ENCODE measurements around the gene ARHGAP15. TPM values are rescaled to one million over a fixed set of nuclear protein-coding genes. Genes with fewer than 3 reads are reported as not detected.

ARHGAP15 gene
- total RNA-seq, 2 experiments from 2014 or later = 71.3 to 72.8 TPM

GRCh38 chr2:143336719-143337210 lies 207.5 kb downstream of the ARHGAP15 start:
- intact Hi-C loops (cut with micrococcal nuclease) = no loop called here
- Mint-ChIP-seq H3K4me1 (ENCODE audit: low read depth) (peaks cover 38% of the 10 kb centered on the region), H3K27ac (no peak overlapping the region), H3K36me3 (ENCODE audit: low read depth) (peaks cover 15% of the 10 kb centered on the region), H3K27me3 (no peaks in the 10 kb centered on the region), H3K9me3 (no peaks in the 10 kb centered on the region), H3K4me3 (no peak overlapping the region)
- ATAC-seq (no peak), DNase-seq (no peak)
- TF ChIP-seq CTCF (IDR thresholded peaks at IDR 0.05) = no peak
- ChIA-PET POLR2A (no interaction called here), CTCF (interaction anchor here (0.7 to 1.3 kb wide), 4 partner anchors 10 to 302 kb away, joined by 3 read pairs; no protein-coding TSS in a partner anchor)

DNA sequence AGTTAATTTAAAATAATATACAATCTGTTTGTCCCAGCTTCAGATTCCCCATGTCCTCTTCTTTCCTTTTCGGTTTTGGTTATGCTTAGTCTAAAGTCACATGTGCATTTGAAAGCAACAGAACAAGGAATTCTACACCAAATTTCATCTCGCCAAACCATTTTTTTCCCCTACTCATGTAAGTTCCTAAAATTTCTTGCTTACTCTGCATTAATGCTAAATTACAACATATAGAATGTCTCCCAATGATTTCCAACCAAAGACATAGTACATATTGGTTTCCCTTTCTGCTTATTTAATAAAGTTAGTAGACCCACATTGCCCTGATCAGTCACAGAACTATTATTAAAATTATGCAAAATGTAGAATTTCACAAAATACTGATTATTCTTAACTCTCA lies 212.3 kb downstream of the ARHGAP15 start:
- Mint-ChIP-seq H3K27ac (no peak overlapping the region), H3K4me3 (no peak overlapping the region), H3K36me3 (ENCODE audit: low read depth) (peaks cover 7% of the 10 kb centered on the region), H3K9me3 (no peaks in the 10 kb centered on the region), H3K4me1 (ENCODE audit: low read depth) (peaks cover 38% of the 10 kb centered on the region), H3K27me3 (no peaks in the 10 kb centered on the region)
- POLR2A ChIA-PET = interaction anchor here (0.6 kb wide), 1 partner anchor 50 kb away, joined by 3 read pairs; no protein-coding TSS in a partner anchor
- no peak for ATAC-seq
- TF ChIP-seq CTCF (IDR thresholded peaks at IDR 0.05) = no peak
- intact Hi-C loops (cut with micrococcal nuclease) = no loop called here
- CTCF ChIA-PET = interaction anchor here (1.3 kb wide), 2 partner anchors 11 to 12 kb away, joined by 3 read pairs; no protein-coding TSS in a partner anchor
- no peak for DNase-seq

DNA sequence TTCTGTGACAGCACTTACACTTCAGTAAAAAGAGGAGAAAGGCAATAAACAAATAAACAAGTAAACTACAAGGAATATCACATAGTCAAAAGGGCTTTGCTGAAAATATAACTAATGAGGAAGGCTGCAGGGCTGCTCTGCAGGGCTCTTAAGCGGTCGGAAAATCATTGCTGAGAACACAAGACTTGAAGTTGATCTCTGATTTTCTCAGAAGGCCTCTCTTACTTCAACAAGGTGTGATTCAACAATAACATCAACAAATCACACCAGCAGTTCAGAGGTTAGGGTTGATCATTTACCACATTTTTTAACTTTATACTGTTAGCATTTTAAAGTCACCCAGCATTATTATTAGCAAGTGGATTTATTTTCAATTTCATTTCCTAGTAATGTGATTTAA lies 215.6 kb downstream of the ARHGAP15 start:
- TF ChIP-seq CTCF (IDR thresholded peaks at IDR 0.05) = no peak

DNA sequence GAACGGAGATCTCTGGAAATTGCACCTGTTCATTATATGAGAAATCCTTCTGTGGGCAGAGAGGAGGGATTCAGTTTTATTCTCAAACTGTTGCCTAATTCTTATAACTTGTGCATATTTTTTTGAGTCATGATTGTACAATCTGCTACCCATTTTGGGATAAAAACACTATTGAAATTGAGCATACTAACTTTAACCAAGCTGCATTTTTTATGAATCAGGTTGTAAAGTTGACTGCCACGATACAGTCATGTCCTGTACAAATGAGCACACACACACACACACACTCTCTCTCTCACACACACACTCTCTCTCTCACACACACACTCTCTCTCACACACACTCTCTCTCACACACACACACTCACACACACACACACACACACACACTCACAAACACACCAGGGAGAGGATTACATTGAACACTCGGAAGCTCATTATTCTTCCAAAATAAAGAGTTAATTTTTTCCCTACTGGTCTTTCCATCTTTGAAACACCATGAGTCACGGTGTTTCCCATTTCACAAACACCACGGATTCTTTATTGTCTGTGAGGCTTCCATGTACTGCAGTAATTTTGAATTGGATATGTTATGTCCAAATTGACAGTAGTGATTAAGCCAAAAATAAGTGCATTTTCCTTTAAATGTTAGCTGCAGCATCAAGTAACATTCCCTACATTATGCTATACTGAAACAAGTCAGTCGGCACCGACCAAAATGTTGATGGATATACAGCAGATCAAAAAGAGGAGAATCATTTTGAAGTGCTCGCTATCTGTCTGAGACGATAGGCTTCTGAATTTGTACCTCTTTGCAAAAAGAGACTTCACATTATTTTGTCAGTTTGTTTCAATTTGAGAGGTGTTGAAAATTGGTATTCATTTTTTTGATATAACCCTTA lies 216.9 kb downstream of the ARHGAP15 start:
- Mint-ChIP-seq H3K4me3 (no peak overlapping the region), H3K4me1 (ENCODE audit: low read depth) (peaks cover 25% of the 10 kb centered on the region), H3K27me3 (no peaks in the 10 kb centered on the region), H3K9me3 (no peaks in the 10 kb centered on the region), H3K36me3 (ENCODE audit: low read depth) (no peaks in the 10 kb centered on the region), H3K27ac (no peak overlapping the region)
- no peak for TF ChIP-seq CTCF (IDR thresholded peaks at IDR 0.05)
- DNase-seq (no peak), ATAC-seq (no peak)
- intact Hi-C loops (cut with micrococcal nuclease) = no loop called here
- ChIA-PET CTCF (interaction anchor here (1.0 kb wide), 1 partner anchor 9 kb away, joined by 3 read pairs; no protein-coding TSS in a partner anchor), POLR2A (no interaction called here)

More for the DNA sequence above, 215.6 kb downstream of the ARHGAP15 start:
- POLR2A ChIA-PET = no interaction called here
- Mint-ChIP-seq H3K27ac (no peak overlapping the region), H3K27me3 (no peaks in the 10 kb centered on the region), H3K9me3 (no peaks in the 10 kb centered on the region), H3K36me3 (ENCODE audit: low read depth) (peaks cover 7% of the 10 kb centered on the region), H3K4me3 (no peak overlapping the region), H3K4me1 (ENCODE audit: low read depth) (peaks cover 34% of the 10 kb centered on the region)
- intact Hi-C loops (cut with micrococcal nuclease) = no loop called here
- CTCF ChIA-PET = interaction anchor here (1.0 kb wide), 1 partner anchor 9 kb away, joined by 3 read pairs; no protein-coding TSS in a partner anchor
- ATAC-seq (no peak), DNase-seq (no peak)

GRCh38 chr2:143347271-143347695 lies 218.1 kb downstream of the ARHGAP15 start:
- no peak for TF ChIP-seq CTCF (IDR thresholded peaks at IDR 0.05)

More at GRCh38 chr2:143347271-143347695, 218.1 kb downstream of the ARHGAP15 start:
- no peak for ATAC-seq
- CTCF ChIA-PET = no interaction called here
- peaks cover 2% of the 10 kb centered on the region for H3K36me3 Mint-ChIP-seq (ENCODE audit: low read depth)
- intact Hi-C loops (cut with micrococcal nuclease) = no loop called here
- no peaks in the 10 kb centered on the region for H3K27me3 Mint-ChIP-seq
- H3K4me1 Mint-ChIP-seq (ENCODE audit: low read depth) = peaks cover 23% of the 10 kb centered on the region
- H3K9me3 Mint-ChIP-seq = no peaks in the 10 kb centered on the region
- no peak overlapping the region for H3K27ac Mint-ChIP-seq
- POLR2A ChIA-PET = no interaction called here
- no peak for DNase-seq
- no peak overlapping the region for H3K4me3 Mint-ChIP-seq
